SH-SY5Y (cell line): ENCODE measurements around the gene HPDL.

Experiments
- GATA2 ChIP-seq: IDR thresholded peaks from 2 replicates; pipeline ENCODE4 v1.6.1; 2011; ENCODE audit warnings: mild to moderate bottlenecking, low read depth, low read length
- GATA3 ChIP-seq: IDR thresholded peaks from 2 replicates; pipeline ENCODE4 v1.6.1; 2011; ENCODE audit warnings: low read depth, mild to moderate bottlenecking, low read length, moderate library complexity

- TF ChIP-seq GATA2 = no peak
- no peak for TF ChIP-seq GATA3
Measured at GRCh38 chr1:45337630-45338325, 11.1 kb downstream of the HPDL start.
